AG09309 (cell line): ENCODE data around the gene UCK1.

Experiments used
- DNase-seq: peaks from one replicate; pipeline ENCODE4 v3.0.0-alpha.2; 2010; ENCODE audit warnings: low read depth
- H3K4me3 ChIP-seq: 2 replicates; pipeline ENCODE4 v1.5.1; 2011; ENCODE audit warnings: mild to moderate bottlenecking, low read depth, low read length, moderate library complexity; ENCODE audit not compliant: control insufficient read depth
- TF ChIP-seq, protein P1 (sequence below): IDR thresholded peaks from 2 replicates; pipeline ENCODE4 v1.5.1; 2011; ENCODE audit warnings: mild to moderate bottlenecking, low read depth, low read length, inconsistent platforms; ENCODE audit not compliant: insufficient read depth, control insufficient read depth; ENCODE audit errors: missing control alignments

The UCK1 gene

DNA sequence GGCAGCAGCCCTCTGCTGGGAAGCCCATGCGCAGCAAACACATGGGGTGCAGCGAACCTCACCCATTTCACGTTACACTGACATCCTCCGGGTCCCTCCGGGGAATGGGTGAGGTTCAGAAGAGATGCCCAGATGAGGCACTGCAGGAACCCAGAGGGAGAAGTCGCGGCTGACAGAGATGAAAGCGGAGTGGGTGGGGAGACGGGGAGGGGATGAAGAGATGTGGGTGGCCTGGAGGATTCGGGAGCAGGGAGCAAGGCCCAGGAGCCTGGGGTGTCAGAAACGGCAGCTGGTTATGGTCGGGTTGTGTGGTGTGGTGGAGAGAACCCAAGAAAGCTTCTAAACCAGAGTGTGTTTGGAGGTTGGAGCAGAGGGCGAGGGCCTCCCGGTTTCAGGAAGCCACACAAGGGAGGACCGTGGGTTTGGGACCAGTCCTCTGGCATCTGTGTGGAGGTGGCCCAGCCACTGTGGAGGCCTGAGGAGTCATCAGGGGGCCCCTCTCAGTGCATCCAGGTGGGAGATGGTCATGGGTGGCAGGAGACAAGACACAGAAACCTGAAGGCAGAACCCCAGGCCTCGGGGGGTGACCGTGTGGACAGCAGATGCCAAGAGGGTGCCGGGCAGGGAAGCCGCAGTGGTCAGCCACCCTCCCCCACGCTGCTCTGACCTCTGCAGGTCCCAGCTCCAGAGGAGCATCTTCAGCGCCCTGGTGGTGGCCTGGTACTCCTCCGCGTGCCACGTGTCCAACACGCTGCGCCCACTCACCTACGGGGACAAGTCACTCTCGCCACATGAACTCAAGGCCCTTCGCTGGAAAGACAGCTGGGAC is 8.6 kb downstream of the UCK1 start:
- no peak overlapping the region for H3K4me3 ChIP-seq
- no peak for DNase-seq
- TF ChIP-seq, protein P1, sequence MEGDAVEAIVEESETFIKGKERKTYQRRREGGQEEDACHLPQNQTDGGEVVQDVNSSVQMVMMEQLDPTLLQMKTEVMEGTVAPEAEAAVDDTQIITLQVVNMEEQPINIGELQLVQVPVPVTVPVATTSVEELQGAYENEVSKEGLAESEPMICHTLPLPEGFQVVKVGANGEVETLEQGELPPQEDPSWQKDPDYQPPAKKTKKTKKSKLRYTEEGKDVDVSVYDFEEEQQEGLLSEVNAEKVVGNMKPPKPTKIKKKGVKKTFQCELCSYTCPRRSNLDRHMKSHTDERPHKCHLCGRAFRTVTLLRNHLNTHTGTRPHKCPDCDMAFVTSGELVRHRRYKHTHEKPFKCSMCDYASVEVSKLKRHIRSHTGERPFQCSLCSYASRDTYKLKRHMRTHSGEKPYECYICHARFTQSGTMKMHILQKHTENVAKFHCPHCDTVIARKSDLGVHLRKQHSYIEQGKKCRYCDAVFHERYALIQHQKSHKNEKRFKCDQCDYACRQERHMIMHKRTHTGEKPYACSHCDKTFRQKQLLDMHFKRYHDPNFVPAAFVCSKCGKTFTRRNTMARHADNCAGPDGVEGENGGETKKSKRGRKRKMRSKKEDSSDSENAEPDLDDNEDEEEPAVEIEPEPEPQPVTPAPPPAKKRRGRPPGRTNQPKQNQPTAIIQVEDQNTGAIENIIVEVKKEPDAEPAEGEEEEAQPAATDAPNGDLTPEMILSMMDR, result no peak

- no peak for DNase-seq
- no peak overlapping the region for H3K4me3 ChIP-seq
- TF ChIP-seq, protein P1, result no peak
Measured at GRCh38 chr9:131521822-131522221, 9.2 kb downstream of the UCK1 start.

DNA sequence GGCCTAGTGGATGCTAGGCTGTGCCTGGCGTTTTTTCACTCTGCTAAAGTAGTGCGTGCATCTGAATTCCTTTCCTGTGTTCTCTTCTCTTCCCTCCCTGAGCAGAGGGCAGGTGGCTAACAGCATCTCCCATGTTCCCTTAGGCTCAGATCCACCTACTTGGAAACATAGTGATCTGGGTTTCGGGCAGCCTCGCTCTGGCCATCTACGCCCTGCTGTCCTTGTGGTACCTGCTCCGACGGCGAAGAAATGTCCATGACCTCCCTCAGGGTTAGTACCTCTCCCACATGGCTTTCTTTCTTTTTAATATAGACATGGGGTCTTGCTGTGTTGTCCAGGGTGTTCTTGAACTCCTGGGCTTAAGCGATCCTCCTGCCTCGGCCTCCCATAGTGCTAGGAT is 9.9 kb downstream of the UCK1 start:
- H3K4me3 ChIP-seq, result no peak overlapping the region
- no peak for DNase-seq

DNA sequence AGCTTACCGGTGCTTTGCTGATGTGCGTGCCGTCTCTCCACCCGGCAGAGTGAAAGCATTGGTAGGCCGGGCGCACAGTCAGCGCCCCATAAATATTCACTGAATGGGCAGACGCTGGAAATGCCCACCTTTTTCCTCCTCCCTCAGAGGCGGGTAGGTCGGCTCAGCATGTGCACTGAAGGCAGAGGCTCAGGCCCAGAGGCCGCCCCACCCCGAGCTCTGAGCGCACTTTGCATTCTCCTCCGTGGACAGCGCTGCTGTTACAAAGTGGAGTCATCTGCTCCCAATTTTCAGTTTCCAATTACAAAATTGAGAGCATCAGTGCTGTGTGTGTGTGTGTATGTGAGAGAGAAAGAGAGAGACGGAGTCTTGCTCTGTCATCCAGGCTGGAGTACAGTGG is 10.6 kb downstream of the UCK1 start:
- no peak overlapping the region for H3K4me3 ChIP-seq
- TF ChIP-seq, protein P1, result no peak
- DNase-seq, result no peak

More for the DNA sequence above, 9.9 kb downstream of the UCK1 start:
- TF ChIP-seq, protein P1, result no peak

- H3K4me3 ChIP-seq, result no peak overlapping the region
- DNase-seq, result no peak
- TF ChIP-seq, protein P1, result no peak
Measured at GRCh38 chr9:131518553-131518952, 12.5 kb downstream of the UCK1 start.

GRCh38 chr9:131517761-131518190 is 13.3 kb downstream of the UCK1 start:
- DNase-seq, result no peak
- H3K4me3 ChIP-seq, result no peak overlapping the region
- TF ChIP-seq, protein P1, result no peak
